HG03354 (cell line): Measurements from ENCODE around the gene STRAP.
"Not testable (repeated sequence)": the region's sequence is repeated elsewhere in the genome, so short reads cannot be mapped to it uniquely, and the experiment has no call there.

Experiments
- ATAC-seq: cut with Tn5 transposase; IDR thresholded peaks from one replicate; pipeline ENCODE4 v1.9.1; 2021; ENCODE audit warnings: mild to moderate bottlenecking; ENCODE audit not compliant: unreplicated experiment, poor library complexity, severe bottlenecking

Gene STRAP

GRCh38 chr12:15863372-15863771 lies 18.8 kb upstream of the STRAP start:
- no peak for ATAC-seq

GRCh38 chr12:15863984-15864383 lies 18.2 kb upstream of the STRAP start:
- peak; percentile 86 for ATAC-seq

GRCh38 chr12:15868186-15868585 lies 14.0 kb upstream of the STRAP start:
- no peak for ATAC-seq

- ATAC-seq, result no peak
Observed at GRCh38 chr12:15873556-15873955, 8.6 kb upstream of the STRAP start.

GRCh38 chr12:15874556-15875145 lies 7.5 kb upstream of the STRAP start:
- not testable (repeated sequence) for ATAC-seq

- no peak for ATAC-seq
Observed at GRCh38 chr12:15875863-15876262, 6.3 kb upstream of the STRAP start.

GRCh38 chr12:15879413-15879812 lies 2.8 kb upstream of the STRAP start:
- ATAC-seq, result no peak

GRCh38 chr12:15880721-15881120 lies 1.5 kb upstream of the STRAP start:
- ATAC-seq, result no peak

GRCh38 chr12:15883536-15883935 lies 1.3 kb downstream of the STRAP start:
- no peak for ATAC-seq

GRCh38 chr12:15886372-15887042 lies 4.3 kb downstream of the STRAP start:
- no peak for ATAC-seq

GRCh38 chr12:15887043-15887817 lies 5.0 kb downstream of the STRAP start:
- ATAC-seq, result no peak

GRCh38 chr12:15892645-15893259 lies 10.6 kb downstream of the STRAP start:
- ATAC-seq, result no peak

- ATAC-seq, result no peak
Observed at GRCh38 chr12:15893260-15893659, 11.1 kb downstream of the STRAP start.

GRCh38 chr12:15896867-15897266 lies 14.7 kb downstream of the STRAP start:
- no peak for ATAC-seq

GRCh38 chr12:15897433-15897832 lies 15.2 kb downstream of the STRAP start:
- ATAC-seq, result no peak

GRCh38 chr12:15899282-15899870 lies 17.2 kb downstream of the STRAP start:
- no peak for ATAC-seq

GRCh38 chr12:15904378-15904920 lies 22.3 kb downstream of the STRAP start:
- ATAC-seq, result no peak

- no peak for ATAC-seq
Observed at GRCh38 chr12:15910468-15910863, 28.3 kb downstream of the STRAP start.

GRCh38 chr12:15910864-15911721 lies 28.9 kb downstream of the STRAP start, which contains the start of gene DERA:
DERA (plus strand) TSS chr12:15911332; CDS start chr12:15911384, 52 bp downstream.
- peak; percentile 88 for ATAC-seq
